A549 (cell line): Measurements from ENCODE around the gene ZNF543. TPM values are rescaled to one million over a fixed set of nuclear protein-coding genes. Genes with fewer than 3 reads are reported as not detected.
"Not testable (repeated sequence)": the region's sequence is repeated elsewhere in the genome, so short reads cannot be mapped to it uniquely, and the experiment has no call there.

ENCODE experiments used
- ATAC-seq, 2 experiments: fragments of 200-7000 bp in 1 of 2; fragments of >200 bp in 1 of 2; cut with Nextera tagmentation in 1 of 2; cut with Tn5 transposase in 1 of 2; 3 replicates each; pipeline versions ENCODE4 v1.8.0 to v1.9.1; 2018 to 2020; ENCODE audit warnings: mild to moderate bottlenecking in 1 of 2, moderate library complexity in 1 of 2
- CTCF ChIA-PET: fragments of 300-600 bp; sonication (Branson Sonifier 250); formaldehyde crosslinking; extraction: SDS; loops from one replicate; lab custom pipeline; 2021; ENCODE audit warnings: antibody characterized with exemption, inconsistent platforms; lab: Yijun Ruan, JAX
- POLR2A ChIA-PET: fragments of 350-600 bp; formaldehyde crosslinking; extraction: SDS; loops from one replicate; lab custom pipeline; 2021; ENCODE audit warnings: antibody characterized with exemption, inconsistent platforms; lab: Yijun Ruan, JAX
- DNase-seq, 2 experiments: peaks; one replicate each; pipeline versions ENCODE4 v3.0.0 to v3.0.0-alpha.2; 2011 to 2016; ENCODE audit warnings: low read depth in 1 of 2, low spot score in 1 of 2
- FAIRE-seq: peaks from 2 replicates; lab custom pipeline; 2011; peaks lifted over from hg19 to GRCh38; lab: Jason Lieb, UNC
- H3K27ac ChIP-seq, 2 experiments: fragments of >200 bp; sonication (Bioruptor Twin); formaldehyde crosslinking; 3 replicates each; pipeline ENCODE4 v1.5.1; 2016 to 2017
- H3K4me1 ChIP-seq: fragments of >200 bp; sonication (Bioruptor Twin); formaldehyde crosslinking; 3 replicates; pipeline ENCODE4 v1.6.1; 2016
- H3K4me2 ChIP-seq: fragments of >200 bp; sonication (Bioruptor Twin); formaldehyde crosslinking; 3 replicates; pipeline ENCODE4 v1.6.1; 2016
- H3K4me3 ChIP-seq: fragments of >200 bp; sonication (Bioruptor Twin); formaldehyde crosslinking; 3 replicates; pipeline ENCODE4 v1.5.1; 2016
- H3K9me3 ChIP-seq: fragments of >200 bp; sonication (Bioruptor Twin); formaldehyde crosslinking; 3 replicates; pipeline ENCODE4 v1.6.1; 2016
- BHLHE40 ChIP-seq: IDR thresholded peaks from 2 replicates; pipeline ENCODE4 v1.6.1; 2012; ENCODE audit warnings: low read depth, low read length, inconsistent platforms
- CBX8 ChIP-seq: fragments of 200-600 bp; sonication (generic); IDR thresholded peaks from 2 replicates; pipeline ENCODE4 v1.6.1; 2016
- CHD2 ChIP-seq: fragments of 150-350 bp; IDR thresholded peaks from 2 replicates; pipeline ENCODE4 v1.6.1; 2014; ENCODE audit warnings: low read length; ENCODE audit not compliant: partially characterized antibody
- EHF ChIP-seq: fragments of 250-450 bp; sonication (Bioruptor Pico); IDR thresholded peaks from 2 replicates; pipeline ENCODE4 v1.5.0; 2020; ENCODE audit warnings: mild to moderate bottlenecking
- FOSB ChIP-seq: fragments of 250-450 bp; sonication (Bioruptor Pico); IDR thresholded peaks from 2 replicates; pipeline ENCODE4 v1.5.0; 2020; ENCODE audit warnings: mild to moderate bottlenecking, moderate library complexity
- FOXS1 ChIP-seq: fragments of 250-450 bp; sonication (Bioruptor Pico); IDR thresholded peaks from 2 replicates; pipeline ENCODE4 v1.5.0; 2020; ENCODE audit warnings: mild to moderate bottlenecking, moderate library complexity
- GATA3 ChIP-seq: IDR thresholded peaks from 2 replicates; pipeline ENCODE4 v1.6.1; 2012; ENCODE audit warnings: borderline replicate concordance
- HDAC2 ChIP-seq: fragments of 200-600 bp; sonication (generic); IDR thresholded peaks from 2 replicates; pipeline ENCODE4 v1.6.1; 2016
- HEYL ChIP-seq: fragments of 250-450 bp; sonication (Bioruptor Pico); IDR thresholded peaks from 2 replicates; pipeline ENCODE4 v1.8.0; 2021; ENCODE audit warnings: mild to moderate bottlenecking, moderate library complexity
- HOXA7 ChIP-seq: fragments of 250-450 bp; sonication (Bioruptor Pico); IDR thresholded peaks from 2 replicates; pipeline ENCODE4 v1.5.0; 2020; ENCODE audit warnings: mild to moderate bottlenecking, moderate library complexity
- JUN ChIP-seq, 2 experiments: fragments of >200 bp; sonication (Bioruptor Twin); formaldehyde crosslinking; IDR thresholded peaks; 2 replicates in 1 of 2; 3 replicates in 1 of 2; pipeline ENCODE4 v1.6.1; 2016 to 2017
- KDM1A ChIP-seq: fragments of 200-600 bp; sonication (generic); IDR thresholded peaks from 2 replicates; pipeline ENCODE4 v1.6.1; 2016; ENCODE audit warnings: low read depth, mild to moderate bottlenecking
- MAFK ChIP-seq: fragments of 450-650 bp; IDR thresholded peaks from 2 replicates; pipeline ENCODE4 v1.6.1; 2014; ENCODE audit not compliant: partially characterized antibody
- MAZ ChIP-seq: fragments of 150-350 bp; IDR thresholded peaks from 2 replicates; pipeline ENCODE4 v1.6.1; 2014; ENCODE audit warnings: antibody characterized with exemption, low read depth, low read length, borderline replicate concordance
- NFE2L2 ChIP-seq: fragments of 150-350 bp; conservative IDR thresholded peaks from 2 replicates; pipeline ENCODE4 v1.6.1; 2014; ENCODE audit warnings: low read length
- PHF8 ChIP-seq: fragments of 200-600 bp; sonication (generic); IDR thresholded peaks from 2 replicates; pipeline ENCODE4 v1.6.1; 2016; ENCODE audit warnings: low read depth, mild to moderate bottlenecking, antibody characterized with exemption, moderate library complexity, borderline replicate concordance
- POLR2AphosphoS2 ChIP-seq: conservative IDR thresholded peaks from 2 replicates; pipeline ENCODE4 v1.6.1; 2012; ENCODE audit warnings: low read length, improper control_type of control experiment, inconsistent platforms
- RARB ChIP-seq: fragments of 250-450 bp; sonication (Bioruptor Pico); IDR thresholded peaks from 2 replicates; pipeline ENCODE4 v1.8.0; 2021; ENCODE audit warnings: mild to moderate bottlenecking, moderate library complexity
- RNF2 ChIP-seq: fragments of 200-600 bp; sonication (generic); IDR thresholded peaks from 2 replicates; pipeline ENCODE4 v1.6.1; 2016; ENCODE audit warnings: low read depth, mild to moderate bottlenecking, antibody characterized with exemption, moderate library complexity, borderline replicate concordance
- SMC3 ChIP-seq: fragments of >200 bp; sonication (Bioruptor Twin); formaldehyde crosslinking; IDR thresholded peaks from 3 replicates; pipeline ENCODE4 v1.6.1; 2018; ENCODE audit warnings: inconsistent platforms
- TFCP2L1 ChIP-seq: fragments of 250-450 bp; sonication (Bioruptor Pico); IDR thresholded peaks from 2 replicates; pipeline ENCODE4 v1.5.0; 2021; ENCODE audit warnings: mild to moderate bottlenecking
- TP53 ChIP-seq: fragments of 250-450 bp; sonication (Bioruptor Pico); IDR thresholded peaks from 2 replicates; pipeline ENCODE4 v1.5.0; 2021; ENCODE audit warnings: mild to moderate bottlenecking, moderate library complexity
- ZFP36 ChIP-seq: fragments of 450-650 bp; IDR thresholded peaks from 2 replicates; pipeline ENCODE4 v1.6.1; 2014; ENCODE audit warnings: borderline replicate concordance; ENCODE audit not compliant: partially characterized antibody
- ZSCAN20 ChIP-seq: fragments of 250-450 bp; sonication (Bioruptor Pico); IDR thresholded peaks from 2 replicates; pipeline ENCODE4 v1.8.0; 2022; ENCODE audit warnings: mild to moderate bottlenecking, moderate library complexity
- WGBS: methylation state at CpG from one replicate; pipeline ENCODE4 v1.1.6; 2017; ENCODE audit errors: missing lambda C conversion rate; 5-methylcytosine and 5-hydroxymethylcytosine counted together
- polyA plus RNA-seq, 4 experiments: library from polyadenylated mRNA; depleted of rRNA in 3 of 4; stranded (reverse); fragments of >200 nt; fragmentation: RNase III in 1 of 4; extraction: RNeasy Plus Mini Kit Qiagen cat#74134 plus additional on column Dnase treatment in 1 of 4; gene quantifications; 2 replicates in 3 of 4; 3 replicates in 1 of 4; pipeline ENCODE4 v1.2.3, GENCODE V29; 2011 to 2017
- TF ChIP-seq, protein P1 (sequence below): fragments of 450-650 bp; IDR thresholded peaks from 2 replicates; pipeline ENCODE4 v1.6.1; 2014; ENCODE audit warnings: antibody characterized with exemption
- TF ChIP-seq, protein P2 (sequence below): IDR thresholded peaks from 2 replicates; pipeline ENCODE4 v1.6.1; 2012
- TF ChIP-seq, protein P3 (sequence below): fragments of >200 bp; sonication (Bioruptor Twin); formaldehyde crosslinking; IDR thresholded peaks from 3 replicates; pipeline ENCODE4 v1.6.1; 2016
- TF ChIP-seq, protein P4 (sequence below): IDR thresholded peaks from 2 replicates; pipeline ENCODE4 v1.6.1; 2012; ENCODE audit warnings: low read depth, borderline replicate concordance
- TF ChIP-seq, protein P5 (sequence below): fragments of 150-350 bp; IDR thresholded peaks from 2 replicates; pipeline ENCODE4 v1.6.1; 2014; ENCODE audit warnings: low read depth, mild to moderate bottlenecking, low read length
- TF ChIP-seq, protein P6 (sequence below): fragments of >200 bp; sonication (Bioruptor Twin); formaldehyde crosslinking; IDR thresholded peaks from 2 replicates; pipeline ENCODE4 v1.6.1; 2016
- TF ChIP-seq, protein P7 (sequence below): IDR thresholded peaks from 2 replicates; pipeline ENCODE4 v1.6.1; 2012

Gene ZNF543
- polyA plus RNA-seq, 2 of the 4 experiments (the other 2 are of a cell fraction): 1.5 to 3.9 TPM

DNA sequence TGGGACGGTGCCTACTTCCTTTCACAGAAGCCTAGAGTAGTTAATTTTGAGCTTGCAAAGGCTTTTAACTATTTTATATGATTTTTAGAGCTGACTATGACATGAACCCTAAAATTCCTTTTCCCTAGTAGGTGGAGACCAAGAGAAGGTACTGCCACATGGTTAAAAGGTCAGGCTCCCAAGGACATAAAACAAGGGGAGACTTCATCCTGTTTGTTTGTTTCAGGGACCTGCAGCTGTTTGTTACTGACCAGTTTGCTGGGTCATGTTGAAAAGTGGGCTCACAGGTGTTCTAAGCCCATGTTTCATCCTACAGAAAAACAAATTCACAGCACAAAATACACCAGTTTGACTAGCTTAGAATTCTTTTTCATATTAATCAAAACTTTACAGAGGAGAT lies 43.8 kb upstream of the ZNF543 start (continued):
- no peak for TF ChIP-seq CHD2
- TF ChIP-seq EHF (CRISPR knock-in tag): no peak
- TF ChIP-seq, all 56 proteins: peak for 0

DNA sequence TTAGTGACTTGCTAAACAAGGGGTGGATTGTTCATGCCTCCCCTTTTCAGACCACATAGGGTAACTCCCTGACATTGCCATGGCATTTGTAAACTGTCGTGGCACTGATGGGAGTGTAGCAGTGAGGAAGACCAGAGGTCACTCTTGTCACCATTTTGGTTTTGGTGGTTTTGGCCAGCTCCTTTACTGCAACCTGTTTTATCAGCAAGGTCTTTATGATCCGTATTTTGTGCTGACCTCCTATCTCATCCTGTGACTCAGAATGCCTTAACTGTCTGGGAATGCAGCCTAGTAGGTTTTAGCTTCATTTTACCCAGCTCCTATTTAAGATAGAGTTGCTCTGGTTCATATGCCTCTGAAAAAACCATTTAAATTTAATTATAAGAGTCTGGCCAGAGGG lies 41.8 kb upstream of the ZNF543 start:
- ATAC-seq, H3K27ac ChIP-seq, H3K4me1 ChIP-seq, DNase-seq, FAIRE-seq, POLR2A ChIA-PET, H3K4me3 ChIP-seq, H3K4me2 ChIP-seq, CTCF ChIA-PET: not testable (repeated sequence)
- H3K9me3 ChIP-seq: peaks cover 57% of the 10 kb centered on the region
- WGBS: 90% methylated on average over 2 of the region's 2 CpGs

DNA sequence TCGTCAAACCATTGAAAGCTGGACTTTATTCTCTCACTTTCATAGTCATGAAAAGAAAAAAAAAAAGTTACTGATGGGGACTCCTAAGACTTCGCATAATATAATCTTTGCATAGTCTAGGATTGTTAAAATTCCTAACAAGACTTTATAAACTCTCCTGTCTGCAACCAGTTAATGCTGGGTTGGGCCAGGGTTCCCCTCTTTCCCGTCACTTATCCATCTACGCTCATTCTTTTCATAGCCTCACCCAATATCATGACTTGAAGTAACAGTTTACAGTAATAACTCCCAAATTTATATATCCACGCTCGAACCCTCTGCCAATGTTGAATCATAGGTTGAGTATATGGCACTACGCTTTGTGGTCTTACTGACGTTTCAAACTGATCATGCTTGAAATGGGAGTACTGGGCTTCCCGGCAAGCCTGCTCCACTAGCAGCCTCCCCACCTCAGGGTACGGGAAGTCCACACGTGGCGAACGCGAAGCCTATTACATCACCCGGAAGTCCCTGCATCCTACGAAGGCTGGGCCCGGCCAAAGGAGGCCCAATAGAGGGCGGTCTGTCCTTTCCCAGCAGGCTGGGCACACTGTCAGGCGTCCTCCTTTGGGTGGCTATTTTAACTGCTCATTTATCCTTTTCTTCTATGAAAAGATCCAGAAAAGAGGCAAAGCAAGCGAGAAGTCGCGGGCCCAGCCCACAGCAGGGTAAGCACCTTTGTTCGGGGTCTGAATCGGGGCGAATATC lies 40.7 kb upstream of the ZNF543 start:
- FAIRE-seq (peak; percentile 61), ATAC-seq (peak; percentile 92 to 95), DNase-seq (peak; percentile 97 to 98)
- Histone ChIP-seq H3K27ac (peak overlapping the region; percentile 94 to 97), H3K9me3 (peaks cover 63% of the 10 kb centered on the region), H3K4me1 (no peaks in the 10 kb centered on the region), H3K4me3 (peak overlapping the region; percentile 71), H3K4me2 (peak overlapping the region; percentile 74)
- 19% methylated on average over 25 of the region's 25 CpGs for WGBS
- ChIA-PET POLR2A (interaction anchor here (0.5 to 0.8 kb wide), 2 partner anchors 39 to 1132 kb away, joined by 3 to 4 read pairs; partner anchors contain the start of gene ZNF805), CTCF (no interaction called here)
- TF ChIP-seq KDM1A: 0 out of 2 replicates have a peak, but pooled peaks have one; percentile 43
- no peak for TF ChIP-seq POLR2AphosphoS2
- no peak for TF ChIP-seq FOXS1 (CRISPR knock-in tag)
- TF ChIP-seq, protein P1, sequence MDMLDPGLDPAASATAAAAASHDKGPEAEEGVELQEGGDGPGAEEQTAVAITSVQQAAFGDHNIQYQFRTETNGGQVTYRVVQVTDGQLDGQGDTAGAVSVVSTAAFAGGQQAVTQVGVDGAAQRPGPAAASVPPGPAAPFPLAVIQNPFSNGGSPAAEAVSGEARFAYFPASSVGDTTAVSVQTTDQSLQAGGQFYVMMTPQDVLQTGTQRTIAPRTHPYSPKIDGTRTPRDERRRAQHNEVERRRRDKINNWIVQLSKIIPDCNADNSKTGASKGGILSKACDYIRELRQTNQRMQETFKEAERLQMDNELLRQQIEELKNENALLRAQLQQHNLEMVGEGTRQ: peak; percentile 60
- TF ChIP-seq CBX8: no peak
- TF ChIP-seq RNF2: no peak
- TF ChIP-seq HDAC2: no peak
- TF ChIP-seq GATA3: no peak
- no peak for TF ChIP-seq SMC3
- TF ChIP-seq TFCP2L1 (CRISPR knock-in tag): no peak
- no peak for TF ChIP-seq NFE2L2
- TF ChIP-seq ZFP36: no peak
- TF ChIP-seq, protein P2, sequence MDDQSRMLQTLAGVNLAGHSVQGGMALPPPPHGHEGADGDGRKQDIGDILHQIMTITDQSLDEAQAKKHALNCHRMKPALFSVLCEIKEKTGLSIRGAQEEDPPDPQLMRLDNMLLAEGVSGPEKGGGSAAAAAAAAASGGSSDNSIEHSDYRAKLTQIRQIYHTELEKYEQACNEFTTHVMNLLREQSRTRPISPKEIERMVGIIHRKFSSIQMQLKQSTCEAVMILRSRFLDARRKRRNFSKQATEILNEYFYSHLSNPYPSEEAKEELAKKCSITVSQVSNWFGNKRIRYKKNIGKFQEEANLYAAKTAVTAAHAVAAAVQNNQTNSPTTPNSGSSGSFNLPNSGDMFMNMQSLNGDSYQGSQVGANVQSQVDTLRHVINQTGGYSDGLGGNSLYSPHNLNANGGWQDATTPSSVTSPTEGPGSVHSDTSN: no peak
- TF ChIP-seq FOSB (CRISPR knock-in tag): no peak
- TF ChIP-seq TP53: peak; percentile 74
- TF ChIP-seq JUN (IDR thresholded peaks at IDR 0.05): no peak; a peak in 1 of 5 replicates
- no peak for TF ChIP-seq CHD2
- TF ChIP-seq, protein P3, sequence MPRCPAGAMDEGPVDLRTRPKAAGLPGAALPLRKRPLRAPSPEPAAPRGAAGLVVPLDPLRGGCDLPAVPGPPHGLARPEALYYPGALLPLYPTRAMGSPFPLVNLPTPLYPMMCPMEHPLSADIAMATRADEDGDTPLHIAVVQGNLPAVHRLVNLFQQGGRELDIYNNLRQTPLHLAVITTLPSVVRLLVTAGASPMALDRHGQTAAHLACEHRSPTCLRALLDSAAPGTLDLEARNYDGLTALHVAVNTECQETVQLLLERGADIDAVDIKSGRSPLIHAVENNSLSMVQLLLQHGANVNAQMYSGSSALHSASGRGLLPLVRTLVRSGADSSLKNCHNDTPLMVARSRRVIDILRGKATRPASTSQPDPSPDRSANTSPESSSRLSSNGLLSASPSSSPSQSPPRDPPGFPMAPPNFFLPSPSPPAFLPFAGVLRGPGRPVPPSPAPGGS: peak; percentile 20; the same call in 2 of the 3 replicates
- TF ChIP-seq PHF8: peak; percentile 90
- TF ChIP-seq ZSCAN20 (CRISPR knock-in tag): peak; percentile 20; the same call in 1 of the 2 replicates
- TF ChIP-seq MAFK: no peak
- no peak for TF ChIP-seq MAZ
- no peak for TF ChIP-seq RARB (CRISPR knock-in tag)
- no peak for TF ChIP-seq HOXA7
- 0 out of 2 replicates have a peak, but pooled peaks have one; percentile 11 for TF ChIP-seq BHLHE40
- TF ChIP-seq, protein P4, sequence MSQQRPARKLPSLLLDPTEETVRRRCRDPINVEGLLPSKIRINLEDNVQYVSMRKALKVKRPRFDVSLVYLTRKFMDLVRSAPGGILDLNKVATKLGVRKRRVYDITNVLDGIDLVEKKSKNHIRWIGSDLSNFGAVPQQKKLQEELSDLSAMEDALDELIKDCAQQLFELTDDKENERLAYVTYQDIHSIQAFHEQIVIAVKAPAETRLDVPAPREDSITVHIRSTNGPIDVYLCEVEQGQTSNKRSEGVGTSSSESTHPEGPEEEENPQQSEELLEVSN: peak; percentile 97
- no peak for TF ChIP-seq HEYL (CRISPR knock-in tag)
- TF ChIP-seq, protein P5, sequence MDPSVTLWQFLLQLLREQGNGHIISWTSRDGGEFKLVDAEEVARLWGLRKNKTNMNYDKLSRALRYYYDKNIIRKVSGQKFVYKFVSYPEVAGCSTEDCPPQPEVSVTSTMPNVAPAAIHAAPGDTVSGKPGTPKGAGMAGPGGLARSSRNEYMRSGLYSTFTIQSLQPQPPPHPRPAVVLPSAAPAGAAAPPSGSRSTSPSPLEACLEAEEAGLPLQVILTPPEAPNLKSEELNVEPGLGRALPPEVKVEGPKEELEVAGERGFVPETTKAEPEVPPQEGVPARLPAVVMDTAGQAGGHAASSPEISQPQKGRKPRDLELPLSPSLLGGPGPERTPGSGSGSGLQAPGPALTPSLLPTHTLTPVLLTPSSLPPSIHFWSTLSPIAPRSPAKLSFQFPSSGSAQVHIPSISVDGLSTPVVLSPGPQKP: no peak
- TF ChIP-seq, protein P6, sequence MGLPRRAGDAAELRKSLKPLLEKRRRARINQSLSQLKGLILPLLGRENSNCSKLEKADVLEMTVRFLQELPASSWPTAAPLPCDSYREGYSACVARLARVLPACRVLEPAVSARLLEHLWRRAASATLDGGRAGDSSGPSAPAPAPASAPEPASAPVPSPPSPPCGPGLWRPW: no peak
- TF ChIP-seq, protein P7, sequence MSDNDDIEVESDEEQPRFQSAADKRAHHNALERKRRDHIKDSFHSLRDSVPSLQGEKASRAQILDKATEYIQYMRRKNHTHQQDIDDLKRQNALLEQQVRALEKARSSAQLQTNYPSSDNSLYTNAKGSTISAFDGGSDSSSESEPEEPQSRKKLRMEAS: peak; percentile 100
